A673 (cell line): Measurements from ENCODE around the gene GABRG3. TPM values are rescaled to one million over a fixed set of nuclear protein-coding genes. Genes with fewer than 3 reads are reported as not detected.

Source experiments
- BruUV-seq: library from RNA; stranded (reverse); fragments of 400-500 nt; replicated peaks from 2 replicates; lab custom pipeline; 2021; lab: Mats Ljungman, UMichigan
- CTCF ChIA-PET: fragments of 300-600 bp; sonication (Branson Sonifier 250); formaldehyde crosslinking; loops from one replicate; lab custom pipeline; 2022; ENCODE audit warnings: antibody characterized with exemption; lab: Charles Lee
- POLR2A ChIA-PET: fragments of 300-600 bp; sonication (Branson Sonifier 250); formaldehyde crosslinking; loops from one replicate; lab custom pipeline; 2022; ENCODE audit warnings: antibody characterized with exemption; ENCODE audit not compliant: low non-redundant PET; lab: Charles Lee
- DNase-seq: peaks from one replicate; pipeline ENCODE4 v3.0.0-alpha.2; 2015; ENCODE audit warnings: low spot score
- H3K27ac ChIP-seq: fragments of 200-600 bp; sonication (generic); 2 replicates; pipeline ENCODE4 v1.5.1; 2016; ENCODE audit warnings: mixed run types, low read depth, mild to moderate bottlenecking, mixed read lengths, antibody characterized with exemption, low read length; ENCODE audit not compliant: poor library complexity, severe bottlenecking
- H3K27me3 ChIP-seq: fragments of 200-600 bp; sonication (generic); replicated peaks from 2 replicates; pipeline ENCODE4 v1.6.1; 2017; ENCODE audit warnings: mixed run types, low read depth, mild to moderate bottlenecking, mixed read lengths, antibody characterized with exemption, low read length; ENCODE audit not compliant: insufficient read depth, poor library complexity
- H3K36me3 ChIP-seq: fragments of 200-600 bp; sonication (generic); 2 replicates; pipeline ENCODE4 v1.6.1; 2016; ENCODE audit warnings: mixed run types, mild to moderate bottlenecking, mixed read lengths, antibody characterized with exemption, low read length; ENCODE audit not compliant: insufficient read depth, poor library complexity, severe bottlenecking
- H3K4me1 ChIP-seq: fragments of 200-600 bp; sonication (generic); 2 replicates; pipeline ENCODE4 v1.6.1; 2017; ENCODE audit warnings: mixed run types, mild to moderate bottlenecking, mixed read lengths, antibody characterized with exemption, low read length; ENCODE audit not compliant: insufficient read depth, poor library complexity, severe bottlenecking
- H3K4me3 ChIP-seq: fragments of 200-600 bp; sonication (generic); 2 replicates; pipeline ENCODE4 v1.5.1; 2016; ENCODE audit warnings: low read depth, mixed run types, mild to moderate bottlenecking, mixed read lengths, low read length; ENCODE audit not compliant: poor library complexity, severe bottlenecking
- H3K9me3 ChIP-seq: fragments of 200-600 bp; sonication (generic); 2 replicates; pipeline ENCODE4 v1.6.1; 2016; ENCODE audit warnings: mixed run types, low read depth, mild to moderate bottlenecking, mixed read lengths, antibody characterized with exemption, low read length; ENCODE audit not compliant: poor library complexity, severe bottlenecking
- CTCF ChIP-seq: fragments of 300-800, 200-600 bp; sonication (generic); conservative IDR thresholded peaks from 2 replicates; pipeline ENCODE4 v1.5.1; 2017; ENCODE audit warnings: low read depth, mild to moderate bottlenecking, antibody characterized with exemption, low read length, moderate library complexity, mixed read lengths
- EZH2 ChIP-seq: fragments of 200-600 bp; sonication (generic); IDR thresholded peaks from 2 replicates; pipeline ENCODE4 v1.6.1; 2017; ENCODE audit warnings: borderline replicate concordance, low read depth, mild to moderate bottlenecking, mixed read lengths, antibody characterized with exemption, low read length; ENCODE audit not compliant: poor library complexity, severe bottlenecking
- intact Hi-C: fragments of 100-400 bp; cut with micrococcal nuclease; formaldehyde crosslinking; loops from one replicate; pipeline ENCODE4 v1.10.0; 2022; ENCODE audit not compliant: unreplicated experiment
- total RNA-seq: library from RNA; stranded (reverse); gene quantifications from 2 replicates; pipeline ENCODE4 v1.2.3, GENCODE V29; 2021

Gene GABRG3
- total RNA-seq, 1 experiment from 2014 or later, result not detected

- no peaks in the 10 kb centered on the region for H3K4me1 ChIP-seq
- H3K9me3 ChIP-seq, result peaks cover 46% of the 10 kb centered on the region
- intact Hi-C loops, result no loop called here
- POLR2A ChIA-PET, result no interaction called here
- BruUV-seq, result no TSS peak
- TF ChIP-seq EZH2, result no peak
- TF ChIP-seq CTCF, result no peak
- H3K27ac ChIP-seq, result no peak overlapping the region
- H3K4me3 ChIP-seq, result no peak overlapping the region
- H3K36me3 ChIP-seq, result no peaks in the 10 kb centered on the region
- CTCF ChIA-PET, result no interaction called here
- no peak for DNase-seq
- no peaks in the 10 kb centered on the region for H3K27me3 ChIP-seq
Measured at GRCh38 chr15:27081676-27082418, 110.9 kb downstream of the GABRG3 start.

GRCh38 chr15:27082526-27082925, 111.5 kb downstream of the GABRG3 start:
- intact Hi-C loops, result no loop called here
- Histone ChIP-seq H3K27me3 (no peaks in the 10 kb centered on the region), H3K4me1 (no peaks in the 10 kb centered on the region), H3K9me3 (peaks cover 46% of the 10 kb centered on the region), H3K27ac (no peak overlapping the region), H3K36me3 (no peaks in the 10 kb centered on the region), H3K4me3 (no peak overlapping the region)
- TF ChIP-seq EZH2, result no peak
- TF ChIP-seq CTCF, result no peak
- POLR2A ChIA-PET, result no interaction called here
- CTCF ChIA-PET, result interaction anchor here (0.7 kb wide), 1 partner anchor 653 kb away, joined by 3 read pairs; no protein-coding TSS in a partner anchor
- BruUV-seq, result no TSS peak
- DNase-seq, result no peak

GRCh38 chr15:27084844-27085243, 113.9 kb downstream of the GABRG3 start:
- H3K27ac ChIP-seq, result no peak overlapping the region
- H3K9me3 ChIP-seq, result peaks cover 40% of the 10 kb centered on the region
- ChIA-PET POLR2A (no interaction called here), CTCF (no interaction called here)
- no TSS peak for BruUV-seq
- H3K27me3 ChIP-seq, result no peaks in the 10 kb centered on the region
- intact Hi-C loops, result no loop called here
- TF ChIP-seq EZH2 (no peak), CTCF (no peak)
- H3K36me3 ChIP-seq, result no peaks in the 10 kb centered on the region
- no peak for DNase-seq
- no peak overlapping the region for H3K4me3 ChIP-seq
- no peaks in the 10 kb centered on the region for H3K4me1 ChIP-seq
